22Rv1 (cell line): ENCODE results near the gene ING1.

Source experiments
- H3K27ac ChIP-seq: fragments of 450-650 bp; 2 replicates; pipeline ENCODE4 v1.5.1; 2017
- ZFX ChIP-seq: fragments of 450-650 bp; IDR thresholded peaks from 2 replicates; pipeline ENCODE4 v1.6.1; 2017; ENCODE audit warnings: antibody characterized with exemption, borderline replicate concordance
- TF ChIP-seq, protein P1 (sequence below): fragments of 450-650 bp; IDR thresholded peaks from 2 replicates; pipeline ENCODE4 v1.5.1; 2017; ENCODE audit warnings: mild to moderate bottlenecking

The ING1 gene

DNA sequence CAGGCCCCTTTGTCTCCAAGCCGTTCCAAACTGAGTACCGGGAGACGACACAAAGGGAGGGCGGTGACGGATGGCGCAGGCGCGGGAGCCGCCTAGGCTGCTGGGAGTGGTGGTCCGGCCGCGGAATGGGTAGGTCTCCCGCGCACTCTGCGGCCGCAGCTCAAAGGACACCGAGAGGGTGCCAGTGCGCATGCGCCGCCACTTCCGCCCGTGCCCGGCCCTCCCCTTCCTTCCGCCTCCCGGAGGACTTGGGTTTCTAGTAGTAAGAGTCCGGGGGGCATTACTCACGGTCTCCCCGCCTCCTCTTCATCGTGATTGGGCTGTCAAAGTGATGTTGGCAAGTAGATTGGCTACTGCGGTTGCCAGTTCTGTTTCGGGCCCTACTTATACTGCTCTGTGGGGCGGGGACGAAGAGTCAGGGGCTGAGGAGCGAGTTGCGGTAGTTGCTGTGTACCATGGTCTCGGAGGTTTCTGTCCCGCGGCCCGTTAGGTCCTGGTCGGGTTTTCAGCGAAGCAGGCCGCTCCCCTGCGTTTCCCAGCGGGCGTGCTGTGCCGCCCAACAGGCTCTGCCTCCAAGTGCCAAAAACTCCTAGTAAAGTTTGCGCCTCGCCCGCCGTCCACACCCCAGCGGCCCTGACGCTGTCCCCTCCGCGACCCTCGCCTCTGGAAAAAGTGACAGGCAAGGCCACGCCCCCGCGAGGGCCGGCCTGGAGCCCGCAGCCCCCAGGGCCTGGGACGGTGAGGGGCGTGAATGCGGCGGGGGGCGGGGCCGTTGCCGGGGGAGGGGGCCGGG is 455 bp upstream of the ING1 start:
- peak overlapping the region; percentile 98 for H3K27ac ChIP-seq
- no peak for TF ChIP-seq ZFX
- TF ChIP-seq, protein P1, sequence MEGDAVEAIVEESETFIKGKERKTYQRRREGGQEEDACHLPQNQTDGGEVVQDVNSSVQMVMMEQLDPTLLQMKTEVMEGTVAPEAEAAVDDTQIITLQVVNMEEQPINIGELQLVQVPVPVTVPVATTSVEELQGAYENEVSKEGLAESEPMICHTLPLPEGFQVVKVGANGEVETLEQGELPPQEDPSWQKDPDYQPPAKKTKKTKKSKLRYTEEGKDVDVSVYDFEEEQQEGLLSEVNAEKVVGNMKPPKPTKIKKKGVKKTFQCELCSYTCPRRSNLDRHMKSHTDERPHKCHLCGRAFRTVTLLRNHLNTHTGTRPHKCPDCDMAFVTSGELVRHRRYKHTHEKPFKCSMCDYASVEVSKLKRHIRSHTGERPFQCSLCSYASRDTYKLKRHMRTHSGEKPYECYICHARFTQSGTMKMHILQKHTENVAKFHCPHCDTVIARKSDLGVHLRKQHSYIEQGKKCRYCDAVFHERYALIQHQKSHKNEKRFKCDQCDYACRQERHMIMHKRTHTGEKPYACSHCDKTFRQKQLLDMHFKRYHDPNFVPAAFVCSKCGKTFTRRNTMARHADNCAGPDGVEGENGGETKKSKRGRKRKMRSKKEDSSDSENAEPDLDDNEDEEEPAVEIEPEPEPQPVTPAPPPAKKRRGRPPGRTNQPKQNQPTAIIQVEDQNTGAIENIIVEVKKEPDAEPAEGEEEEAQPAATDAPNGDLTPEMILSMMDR: no peak

DNA sequence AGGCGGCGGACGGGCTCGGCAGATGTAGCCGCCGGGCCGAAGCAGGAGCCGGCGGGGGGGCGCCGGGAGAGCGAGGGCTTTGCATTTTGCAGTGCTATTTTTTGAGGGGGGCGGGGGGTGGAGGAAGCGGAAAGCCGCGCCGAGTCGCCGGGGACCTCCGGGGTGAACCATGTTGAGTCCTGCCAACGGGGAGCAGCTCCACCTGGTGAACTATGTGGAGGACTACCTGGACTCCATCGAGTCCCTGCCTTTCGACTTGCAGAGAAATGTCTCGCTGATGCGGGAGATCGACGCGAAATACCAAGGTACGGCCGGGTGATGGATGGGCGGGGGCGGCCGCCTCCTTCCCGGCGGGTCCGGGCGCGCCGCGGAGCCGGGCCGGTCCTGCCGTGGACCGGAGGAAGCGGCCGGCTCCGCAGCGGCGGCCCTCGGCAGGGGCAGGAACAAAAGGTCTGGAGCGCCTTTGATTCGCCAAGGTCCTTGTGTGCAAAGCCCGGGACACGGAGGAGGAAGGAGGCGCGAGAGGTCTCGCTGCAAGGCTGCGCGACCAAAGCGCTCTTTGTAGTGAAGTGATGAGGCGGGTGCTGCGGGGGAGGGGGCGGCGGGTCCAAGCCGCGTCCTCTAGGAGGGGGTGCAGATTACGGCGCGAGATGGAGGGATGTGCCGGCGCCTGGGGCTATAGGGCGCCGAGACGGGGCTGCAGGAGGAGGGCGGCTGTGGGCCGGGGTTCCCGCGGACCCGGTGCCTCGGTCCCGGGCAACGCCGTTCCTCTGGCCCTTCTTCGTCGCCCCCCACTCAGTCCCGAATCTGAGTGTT is 689 bp downstream of the ING1 start:
- peak overlapping the region; percentile 98 for H3K27ac ChIP-seq
- no peak for TF ChIP-seq ZFX
- TF ChIP-seq, protein P1: no peak

DNA sequence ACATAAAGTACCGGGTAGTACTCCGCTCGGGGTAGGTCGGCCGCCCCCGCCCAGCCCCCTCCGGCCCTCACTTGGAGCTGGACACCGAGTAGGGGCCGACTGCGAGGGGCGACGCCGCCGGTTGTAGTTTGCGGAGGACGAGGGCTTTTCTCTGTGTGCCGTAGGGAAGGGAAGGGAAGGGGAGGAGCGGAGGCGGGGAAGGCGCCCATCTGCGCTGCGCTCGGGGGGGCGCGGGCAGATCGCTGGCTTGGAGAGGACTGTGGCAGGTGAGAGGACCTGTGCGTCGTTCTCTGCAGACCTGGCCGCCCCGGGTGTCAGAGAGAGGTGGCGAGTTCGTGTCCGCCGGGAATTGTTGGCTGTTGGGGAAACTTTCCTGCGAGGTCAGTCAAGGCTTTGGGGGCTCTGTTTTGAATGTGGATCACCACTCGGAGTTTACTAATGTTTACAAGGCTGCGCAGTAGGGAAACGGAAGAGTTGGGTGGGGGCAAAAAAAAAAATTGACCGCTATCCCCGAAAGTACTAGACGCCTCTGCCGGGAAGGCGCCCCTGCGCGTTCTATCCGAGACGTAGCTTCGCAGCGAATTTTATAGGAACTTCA is 1.4 kb downstream of the ING1 start:
- H3K27ac ChIP-seq: peak overlapping the region; percentile 98
- TF ChIP-seq, protein P1: no peak
- no peak for TF ChIP-seq ZFX

- no peak for TF ChIP-seq ZFX
- TF ChIP-seq, protein P1: no peak; the same call in 1 of the 2 replicates
- peak overlapping the region; percentile 98 for H3K27ac ChIP-seq
These were observed 2.1 kb downstream of the ING1 start for GRCh38 chr13:110715395-110716246.

- peak overlapping the region; percentile 98 for H3K27ac ChIP-seq
- TF ChIP-seq, protein P1: no peak; the same call in 1 of the 2 replicates
- no peak for TF ChIP-seq ZFX
These were observed 2.7 kb downstream of the ING1 start for GRCh38 chr13:110716247-110716515.

DNA sequence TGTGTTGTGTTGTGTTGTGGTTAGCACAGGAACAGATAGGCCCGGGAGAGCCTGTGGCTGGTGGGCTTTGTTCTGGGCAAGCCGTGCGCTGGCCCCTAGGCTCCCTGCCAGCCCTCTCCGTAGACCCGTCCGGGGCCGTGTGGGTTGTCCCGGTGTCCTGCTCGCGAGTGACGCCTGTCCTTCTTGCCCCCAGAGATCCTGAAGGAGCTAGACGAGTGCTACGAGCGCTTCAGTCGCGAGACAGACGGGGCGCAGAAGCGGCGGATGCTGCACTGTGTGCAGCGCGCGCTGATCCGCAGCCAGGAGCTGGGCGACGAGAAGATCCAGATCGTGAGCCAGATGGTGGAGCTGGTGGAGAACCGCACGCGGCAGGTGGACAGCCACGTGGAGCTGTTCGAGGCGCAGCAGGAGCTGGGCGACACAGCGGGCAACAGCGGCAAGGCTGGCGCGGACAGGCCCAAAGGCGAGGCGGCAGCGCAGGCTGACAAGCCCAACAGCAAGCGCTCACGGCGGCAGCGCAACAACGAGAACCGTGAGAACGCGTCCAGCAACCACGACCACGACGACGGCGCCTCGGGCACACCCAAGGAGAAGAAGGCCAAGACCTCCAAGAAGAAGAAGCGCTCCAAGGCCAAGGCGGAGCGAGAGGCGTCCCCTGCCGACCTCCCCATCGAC is 5.7 kb downstream of the ING1 start:
- TF ChIP-seq, protein P1: no peak
- TF ChIP-seq ZFX: no peak
- no peak overlapping the region for H3K27ac ChIP-seq
